GM19452 (cell line): Measurements from ENCODE around the gene SLBP.
"Not testable (repeated sequence)": the region's sequence is repeated elsewhere in the genome, so short reads cannot be mapped to it uniquely, and the experiment has no call there.

Experiments used
- ATAC-seq: cut with Tn5 transposase; IDR thresholded peaks from one replicate; pipeline ENCODE4 v1.9.1; 2021; ENCODE audit not compliant: unreplicated experiment

The SLBP gene

GRCh38 chr4:1678244-1678643 lies 33.9 kb downstream of the SLBP start:
- ATAC-seq = no peak

DNA sequence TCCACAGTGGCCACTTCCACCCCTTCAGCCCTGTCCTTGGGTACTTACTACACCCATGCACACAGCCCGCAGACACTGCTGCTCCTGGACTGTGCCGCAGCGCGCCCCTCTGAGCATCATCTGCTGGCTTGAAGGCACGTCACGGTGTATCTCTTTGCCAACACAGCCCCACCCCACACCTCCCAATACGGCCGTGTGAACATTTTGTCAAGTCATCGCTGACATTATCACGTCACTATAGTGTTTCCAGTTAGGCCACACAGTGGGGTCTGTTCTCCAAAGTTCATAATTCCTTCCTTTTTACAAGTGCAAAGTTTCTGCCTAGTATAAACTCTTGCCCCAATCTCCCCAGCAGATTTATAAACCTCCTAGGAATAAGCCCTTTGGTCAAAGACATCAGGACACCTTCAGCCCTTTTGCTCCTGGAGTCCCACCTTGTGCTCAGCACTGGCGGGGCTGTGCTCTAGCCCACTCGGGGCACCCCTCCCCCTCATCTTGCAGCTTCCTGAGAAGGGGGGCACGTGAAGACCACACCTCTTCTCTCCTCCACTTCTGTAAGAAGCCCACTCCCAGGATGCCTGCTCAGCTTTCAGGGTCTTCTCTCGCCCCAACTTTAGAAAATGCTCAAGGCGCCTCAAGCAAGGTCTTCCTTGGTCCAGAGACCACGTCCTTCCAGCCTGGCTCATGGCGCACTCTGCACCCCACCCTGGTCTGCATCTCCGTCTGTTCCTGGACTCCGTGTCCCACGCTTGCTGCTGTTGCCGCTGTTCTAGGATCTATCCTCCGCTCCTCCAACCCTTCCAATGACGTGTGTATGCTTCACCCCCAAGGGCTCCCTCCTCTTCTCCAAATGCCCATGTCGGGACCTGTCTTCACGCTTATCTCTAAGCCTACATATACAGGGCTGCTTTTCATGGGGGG lies 35.3 kb downstream of the SLBP start:
- no peak for ATAC-seq

DNA sequence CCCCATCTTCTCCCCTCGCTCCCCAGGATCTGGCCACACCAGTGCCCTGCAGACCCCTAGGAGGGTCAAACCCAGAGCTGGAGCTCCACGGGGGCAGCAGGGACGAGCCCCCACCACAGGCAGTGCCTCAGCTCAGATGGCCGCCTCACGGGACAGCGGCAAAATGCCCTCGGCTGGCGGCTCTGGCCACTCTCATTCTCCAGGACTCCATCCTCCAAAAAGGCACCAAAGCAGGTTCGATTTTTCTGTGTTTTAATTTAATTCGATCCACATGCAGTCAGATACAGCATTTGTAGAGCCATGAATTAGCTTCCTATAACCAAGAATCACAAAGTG lies 36.3 kb downstream of the SLBP start:
- no peak for ATAC-seq

DNA sequence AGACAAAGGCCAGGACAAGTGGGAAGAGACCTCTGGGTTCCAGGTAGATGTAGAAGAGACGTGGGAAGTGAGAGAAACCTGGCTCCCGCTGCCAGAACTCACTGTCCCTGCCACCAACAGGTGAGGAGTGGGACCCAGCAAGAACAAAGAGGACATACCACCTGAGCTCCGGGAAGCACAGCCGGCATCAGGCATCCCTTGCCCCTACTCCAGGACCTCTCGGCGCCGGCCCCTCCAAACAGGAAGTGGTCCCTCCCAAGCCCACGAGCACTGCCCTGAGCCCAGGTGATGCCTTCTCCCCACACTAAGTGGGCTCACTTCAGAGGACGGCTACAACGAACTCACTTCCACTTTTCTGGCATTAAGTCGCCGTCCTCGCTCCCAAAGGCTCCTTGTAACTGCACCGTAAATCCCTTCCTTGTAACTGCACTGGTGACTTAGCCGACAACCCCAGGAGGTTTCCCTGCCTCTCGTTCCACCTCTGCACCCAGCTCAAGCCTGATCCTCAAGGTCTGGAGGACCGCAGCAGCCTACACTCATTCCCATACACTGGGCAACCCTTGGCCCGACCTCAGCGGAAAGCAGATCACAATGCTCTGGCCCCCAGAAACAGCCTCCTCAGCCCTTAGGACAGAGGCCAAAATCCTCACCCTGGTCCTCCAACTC lies 36.9 kb downstream of the SLBP start:
- ATAC-seq = no peak

DNA sequence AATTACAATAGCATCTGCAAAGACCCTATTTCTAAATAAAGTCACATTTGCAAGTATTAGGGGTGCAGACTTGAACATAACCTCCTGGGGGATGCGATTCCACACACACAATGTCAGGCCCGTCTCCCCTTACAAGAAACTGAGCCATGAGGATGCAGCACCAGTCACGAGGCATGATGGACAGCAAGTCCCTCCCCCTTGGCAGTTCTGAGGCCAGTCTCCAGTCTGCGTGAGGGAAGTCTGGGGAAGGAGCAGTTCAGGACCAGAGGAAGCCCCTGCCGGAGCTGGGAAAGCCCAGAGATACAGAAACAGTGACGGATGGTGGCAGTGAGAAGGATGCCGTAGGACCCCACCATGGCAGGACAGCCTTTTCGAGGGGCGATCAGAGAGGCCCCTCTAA lies 37.4 kb downstream of the SLBP start:
- no peak for ATAC-seq

- ATAC-seq = no peak
Observed at GRCh38 chr4:1673671-1674070, 38.4 kb downstream of the SLBP start.

- not testable (repeated sequence) for ATAC-seq
Observed at GRCh38 chr4:1671011-1671410, 41.1 kb downstream of the SLBP start.

- ATAC-seq = no peak
Observed at GRCh38 chr4:1670279-1670678, 41.8 kb downstream of the SLBP start.

DNA sequence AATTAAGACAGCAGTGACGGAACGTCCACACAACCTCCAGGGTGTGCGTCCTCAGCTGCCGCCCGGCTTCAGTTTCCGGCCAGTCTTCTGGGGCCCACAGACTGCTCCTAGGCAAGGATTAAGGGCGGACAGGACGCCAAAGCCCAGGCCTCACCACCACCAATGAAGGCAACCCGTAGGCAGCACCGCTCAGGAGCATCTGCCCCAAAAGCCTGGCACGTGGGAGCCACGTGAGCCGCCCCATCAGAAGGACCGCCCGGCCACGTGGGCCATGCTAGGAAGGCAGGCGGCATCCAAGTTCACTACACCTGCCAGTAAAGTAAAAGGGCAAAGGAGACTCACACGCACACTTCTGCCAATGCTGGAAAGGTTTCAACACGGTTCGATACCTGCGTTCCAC lies 42.3 kb downstream of the SLBP start:
- no peak for ATAC-seq

GRCh38 chr4:1669270-1669669 lies 42.8 kb downstream of the SLBP start:
- no peak for ATAC-seq

GRCh38 chr4:1668488-1668840 lies 43.7 kb downstream of the SLBP start:
- ATAC-seq = no peak

DNA sequence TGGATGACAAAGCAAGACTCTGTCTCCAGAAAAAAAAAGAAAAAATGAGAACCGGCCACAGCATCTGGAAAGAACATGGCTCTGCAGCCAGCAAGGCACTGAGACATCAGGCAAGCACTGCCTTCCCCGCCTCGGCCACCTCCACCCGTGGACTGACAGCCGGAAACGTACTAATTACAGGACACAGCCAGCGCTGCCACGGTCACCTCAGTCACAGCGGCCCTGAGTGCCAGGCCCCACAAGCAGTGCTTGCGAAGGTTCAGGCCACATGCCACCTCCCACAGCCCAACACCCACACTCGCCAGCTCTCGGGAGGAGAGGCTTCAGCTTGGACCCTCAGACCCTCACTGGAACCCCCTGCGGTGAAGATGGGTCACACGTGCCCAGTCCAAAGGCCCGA lies 44.8 kb downstream of the SLBP start:
- ATAC-seq = no peak

DNA sequence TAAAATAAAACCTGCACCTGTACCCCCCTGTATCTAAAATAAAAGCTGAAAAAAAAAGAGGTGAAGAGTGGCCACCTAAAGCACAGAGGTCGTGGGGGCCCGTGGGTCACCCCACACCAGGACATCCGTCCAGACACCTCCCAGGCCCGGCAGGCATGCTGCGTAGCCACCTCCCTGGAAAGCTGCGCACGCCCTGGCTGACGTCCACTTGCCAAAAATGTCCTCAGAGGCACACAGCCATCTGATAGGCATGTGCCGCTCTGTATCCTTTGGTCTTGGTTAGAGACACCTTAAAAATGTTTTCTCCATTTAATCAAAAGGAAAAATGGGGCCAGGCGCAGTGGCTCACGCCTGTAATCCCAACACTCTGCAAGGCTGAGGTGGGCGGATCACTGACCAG lies 45.7 kb downstream of the SLBP start:
- no peak for ATAC-seq

DNA sequence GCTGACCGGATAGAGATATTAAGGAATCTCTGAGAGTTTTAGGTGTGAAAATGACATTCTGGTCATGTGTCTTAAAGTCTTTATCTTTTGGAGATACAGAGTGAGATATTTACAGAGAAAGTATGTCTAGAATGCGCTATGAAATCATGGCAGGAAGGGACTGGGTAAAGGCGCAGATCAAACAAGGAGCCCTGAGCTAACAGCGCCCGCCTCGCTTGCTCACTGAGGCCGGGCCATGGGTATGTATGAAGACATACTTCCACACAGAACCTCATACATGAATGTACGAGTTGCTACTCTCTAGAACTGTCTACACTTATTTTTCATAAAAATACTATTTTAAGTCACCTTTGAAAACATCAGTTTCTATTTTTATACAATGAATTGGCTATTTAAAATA lies 48.0 kb downstream of the SLBP start:
- ATAC-seq = no peak

- no peak for ATAC-seq
Observed at GRCh38 chr4:1663549-1663948, 48.6 kb downstream of the SLBP start.

- no peak for ATAC-seq
Observed at GRCh38 chr4:1661695-1662094, 50.4 kb downstream of the SLBP start.

DNA sequence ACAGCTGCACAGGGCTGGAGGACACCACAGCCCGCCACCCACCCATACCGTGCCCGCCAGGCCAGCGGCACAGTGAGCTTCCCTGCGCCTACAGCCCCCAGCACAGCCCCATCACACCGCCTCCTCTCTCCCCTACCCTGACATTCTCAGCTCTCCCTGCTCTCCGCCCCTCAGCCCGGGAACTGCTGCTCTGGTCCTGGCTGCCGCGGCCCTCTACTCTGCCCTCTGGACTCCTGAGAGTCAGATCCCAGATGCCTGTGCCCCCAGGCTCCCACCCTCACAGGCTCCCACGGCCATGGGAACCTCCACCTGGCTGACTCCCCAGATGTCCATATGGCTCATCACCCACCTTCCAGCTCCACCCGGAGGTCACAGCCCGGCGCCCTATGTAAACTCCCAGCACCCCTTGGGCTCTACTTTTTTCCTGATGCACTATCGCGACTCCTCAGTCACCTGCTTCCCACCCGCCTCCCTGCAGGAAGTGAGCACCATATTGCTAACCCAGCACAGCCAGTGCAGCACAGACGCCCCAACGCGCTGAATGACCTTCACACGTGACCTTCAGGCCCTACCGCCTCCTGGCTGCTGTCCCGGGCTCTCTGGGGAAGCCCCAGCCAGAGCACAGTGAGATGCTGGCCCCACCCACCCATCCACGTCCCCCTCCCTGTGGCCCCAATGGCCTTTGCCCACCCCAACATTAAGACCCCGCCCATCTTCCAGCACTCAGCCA lies 51.0 kb downstream of the SLBP start:
- no peak for ATAC-seq

DNA sequence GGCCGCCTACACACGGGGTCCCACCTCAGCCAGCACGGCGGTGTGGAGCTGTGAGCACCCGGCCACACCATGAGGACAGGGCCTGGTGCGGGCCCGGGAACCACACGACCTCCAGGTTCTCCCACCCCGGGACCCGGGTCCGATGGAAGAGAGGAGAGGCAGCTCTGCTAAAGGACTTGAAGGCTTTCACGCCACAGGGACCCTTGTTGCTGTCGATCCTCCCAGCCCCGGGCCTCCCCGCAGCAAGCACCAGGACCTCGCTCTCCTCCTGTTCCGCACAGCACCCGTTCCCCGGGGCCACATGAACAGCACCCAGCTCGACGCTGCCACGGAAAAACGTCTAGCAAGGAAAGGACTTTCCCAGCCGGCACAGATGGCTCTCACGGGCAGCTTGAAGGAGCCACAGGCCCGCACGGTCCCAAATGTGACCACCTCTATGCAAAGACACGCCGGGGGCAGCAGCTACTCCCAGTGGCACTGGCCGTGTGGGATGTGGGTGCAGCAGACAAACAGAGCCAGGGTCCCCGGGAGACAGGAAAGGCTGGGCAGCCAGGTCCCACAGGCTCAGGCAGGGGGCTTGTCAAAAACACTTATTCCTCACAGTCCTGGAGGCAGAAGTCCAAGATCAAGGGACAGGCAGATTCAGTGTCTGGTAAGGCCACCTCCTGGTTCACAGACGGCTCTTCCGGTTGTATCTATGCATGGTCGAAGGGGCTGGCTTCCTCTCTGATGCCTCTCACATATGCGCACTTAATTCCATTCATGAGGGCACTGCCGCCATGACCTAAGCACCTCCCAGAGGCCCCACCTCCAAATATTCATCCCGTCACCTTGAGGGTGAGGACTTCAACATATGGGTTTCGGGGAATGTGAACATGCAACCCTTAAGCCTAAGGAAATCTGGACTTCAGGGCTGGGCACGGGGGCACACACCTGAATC lies 52.7 kb downstream of the SLBP start:
- no peak for ATAC-seq

GRCh38 chr4:1658581-1658980 lies 53.5 kb downstream of the SLBP start:
- ATAC-seq = no peak

DNA sequence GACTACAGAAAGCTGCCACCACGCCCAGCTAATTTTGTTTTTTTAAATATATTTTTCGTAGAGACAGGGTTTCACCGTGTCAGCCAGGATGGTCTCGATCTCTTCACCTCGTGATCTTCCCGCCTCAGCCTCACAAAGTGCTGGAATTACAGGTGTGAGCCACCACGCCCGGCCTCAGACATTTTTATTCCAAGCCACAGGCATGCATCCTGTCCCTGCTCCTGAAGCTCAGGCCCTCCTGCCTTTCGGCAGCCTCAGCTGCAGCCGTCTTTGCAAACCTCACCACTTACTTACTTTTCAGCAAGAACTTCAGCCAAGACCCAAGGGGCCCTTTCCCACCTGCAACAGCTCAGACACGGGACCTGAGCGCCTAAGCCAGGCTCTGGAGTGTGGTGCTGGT lies 54.0 kb downstream of the SLBP start:
- ATAC-seq = no peak

DNA sequence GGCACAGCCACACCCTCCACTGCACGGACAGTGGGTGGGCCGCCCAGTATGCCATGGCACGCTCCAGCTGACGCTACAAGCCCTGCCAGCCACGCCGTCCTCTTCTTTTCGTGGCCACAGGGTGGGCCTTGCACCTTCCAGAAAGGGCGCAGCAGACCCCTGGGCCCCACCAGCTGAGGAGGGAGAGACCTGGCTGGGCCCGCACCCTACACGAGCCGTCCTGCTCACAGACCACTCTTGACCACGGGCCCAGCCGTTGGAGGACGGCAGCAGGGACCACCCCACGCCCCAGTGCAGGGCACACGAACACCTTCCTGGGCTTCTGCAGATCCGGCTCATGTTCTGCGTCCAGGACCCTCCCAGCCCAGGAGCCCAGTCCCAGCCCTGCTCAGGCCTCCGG lies 55.1 kb downstream of the SLBP start:
- no peak for ATAC-seq
